Neural cell (in vitro differentiated cells): ENCODE results near the gene MYO1F.

Source experiments
- EZH2 ChIP-seq: fragments of 200-600, 300-800 bp; shearing (Covaris generic), sonication (generic); IDR thresholded peaks from 2 replicates; pipeline ENCODE4 v1.6.1; 2014; ENCODE audit warnings: antibody characterized with exemption, low read length, borderline replicate concordance, mild to moderate bottlenecking; ENCODE audit not compliant: insufficient read depth, poor library complexity, severe bottlenecking
- TAF1 ChIP-seq: IDR thresholded peaks from 2 replicates; pipeline ENCODE4 v1.6.1; 2012; ENCODE audit warnings: low read depth
- TF ChIP-seq, protein P1 (sequence below): fragments of 450-650 bp; IDR thresholded peaks from 2 replicates; pipeline ENCODE4 v1.5.1; 2014; ENCODE audit warnings: antibody characterized with exemption, mild to moderate bottlenecking, moderate library complexity; ENCODE audit not compliant: poor library complexity, severe bottlenecking

DNA sequence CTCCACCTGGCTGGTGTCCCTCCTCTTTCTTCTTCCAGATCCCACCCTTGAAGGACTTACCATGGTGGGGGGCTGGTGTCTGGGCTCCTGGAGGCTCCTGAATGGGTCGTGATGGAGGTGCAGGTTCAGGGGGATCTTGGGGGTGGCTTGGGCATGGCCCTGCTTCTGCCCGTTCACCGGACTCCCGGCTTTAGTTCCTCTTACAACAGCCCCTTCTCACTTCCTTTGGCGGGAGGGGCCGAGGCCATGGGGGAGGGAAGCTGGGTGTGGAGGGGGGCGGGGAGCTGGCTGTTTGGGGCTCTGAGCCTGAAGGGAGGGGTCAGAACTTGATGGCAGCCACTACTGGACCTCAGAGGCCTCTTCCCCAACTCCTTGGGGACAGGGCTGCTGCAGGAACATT lies at the start of gene MYO1F:
- TF ChIP-seq, protein P1, sequence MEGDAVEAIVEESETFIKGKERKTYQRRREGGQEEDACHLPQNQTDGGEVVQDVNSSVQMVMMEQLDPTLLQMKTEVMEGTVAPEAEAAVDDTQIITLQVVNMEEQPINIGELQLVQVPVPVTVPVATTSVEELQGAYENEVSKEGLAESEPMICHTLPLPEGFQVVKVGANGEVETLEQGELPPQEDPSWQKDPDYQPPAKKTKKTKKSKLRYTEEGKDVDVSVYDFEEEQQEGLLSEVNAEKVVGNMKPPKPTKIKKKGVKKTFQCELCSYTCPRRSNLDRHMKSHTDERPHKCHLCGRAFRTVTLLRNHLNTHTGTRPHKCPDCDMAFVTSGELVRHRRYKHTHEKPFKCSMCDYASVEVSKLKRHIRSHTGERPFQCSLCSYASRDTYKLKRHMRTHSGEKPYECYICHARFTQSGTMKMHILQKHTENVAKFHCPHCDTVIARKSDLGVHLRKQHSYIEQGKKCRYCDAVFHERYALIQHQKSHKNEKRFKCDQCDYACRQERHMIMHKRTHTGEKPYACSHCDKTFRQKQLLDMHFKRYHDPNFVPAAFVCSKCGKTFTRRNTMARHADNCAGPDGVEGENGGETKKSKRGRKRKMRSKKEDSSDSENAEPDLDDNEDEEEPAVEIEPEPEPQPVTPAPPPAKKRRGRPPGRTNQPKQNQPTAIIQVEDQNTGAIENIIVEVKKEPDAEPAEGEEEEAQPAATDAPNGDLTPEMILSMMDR = no peak
- TF ChIP-seq EZH2 (no peak), TAF1 (no peak)
